B cell (primary cell): Measurements from ENCODE around the gene HSPB9. TPM values are rescaled to one million over a fixed set of nuclear protein-coding genes. Genes with fewer than 3 reads are reported as not detected.

Experiments
- ATAC-seq: fragments of 200-7000 bp; cut with Tn5 transposase; one replicate; pipeline ENCODE4 v1.10.0; 2021; ENCODE audit warnings: low read depth, mild to moderate bottlenecking, moderate number of reproducible peaks, moderate library complexity
- CTCF ChIA-PET: fragments of 350-600 bp; sonication (Branson Sonifier 250); formaldehyde crosslinking; loops from one replicate; lab custom pipeline; 2021; ENCODE audit warnings: antibody characterized with exemption, inconsistent platforms; lab: Charles Lee
- POLR2A ChIA-PET: fragments of 350-600 bp; sonication (Branson Sonifier 250); formaldehyde crosslinking; loops from one replicate; lab custom pipeline; 2021; ENCODE audit warnings: antibody characterized with exemption; lab: Charles Lee
- DNase-seq: peaks from one replicate; pipeline ENCODE4 v3.0.0; 2013
- H2AFZ ChIP-seq: 2 replicates; pipeline ENCODE4 v1.6.1; 2012; ENCODE audit warnings: mild to moderate bottlenecking, low read depth, low read length; ENCODE audit not compliant: insufficient read depth, poor library complexity, severe bottlenecking
- H3K27ac ChIP-seq, 2 donors: 1 replicate in 1 of 2; 2 replicates in 1 of 2; pipeline ENCODE4 v1.5.1; 2012 to 2013; ENCODE audit warnings: low read length in 2 of 2, mild to moderate bottlenecking in 2 of 2, moderate library complexity in 1 of 2
- H3K27me3 ChIP-seq, 4 experiments: fragments of 200-600 bp in 1 of 4; sonication (generic) in 1 of 4; replicated peaks in 1 of 4; 1 replicate in 2 of 4; 2 replicates in 2 of 4; pipeline versions ENCODE4 v1.6.1 to v1.7.0; 2013 to 2016; ENCODE audit warnings: low read length in 3 of 4, mild to moderate bottlenecking in 2 of 4, mixed read lengths in 1 of 4, moderate library complexity in 1 of 4; ENCODE audit not compliant: insufficient read depth in 4 of 4, control insufficient read depth in 3 of 4; ENCODE audit errors: control extremely low read depth in 1 of 4
- H3K36me3 ChIP-seq, 2 experiments: replicated peaks in 1 of 2; 1 replicate in 1 of 2; 2 replicates in 1 of 2; pipeline versions ENCODE4 v1.6.1 to v1.7.1; 2013; ENCODE audit warnings: low read length in 1 of 2; ENCODE audit not compliant: insufficient read depth in 2 of 2, control insufficient read depth in 1 of 2; ENCODE audit errors: control extremely low read depth in 1 of 2, extremely low read depth in 1 of 2
- H3K4me1 ChIP-seq, 2 donors: fragments of 200-600 bp in 1 of 2; sonication (generic) in 1 of 2; 1 replicate in 1 of 2; 2 replicates in 1 of 2; pipeline versions ENCODE4 v1.5.1 to v1.6.1; 2013 to 2017; ENCODE audit warnings: low read length in 2 of 2; ENCODE audit not compliant: control insufficient read depth in 2 of 2, insufficient read depth in 2 of 2
- H3K4me2 ChIP-seq: replicated peaks from 2 replicates; pipeline ENCODE3; 2012; ENCODE audit warnings: mild to moderate bottlenecking, low read depth, low read length; ENCODE audit not compliant: poor library complexity, severe bottlenecking
- H3K4me3 ChIP-seq, 5 experiments: fragments of 200-600 bp in 1 of 5; sonication (generic) in 1 of 5; 1 replicate in 3 of 5; 2 replicates in 2 of 5; pipeline versions ENCODE4 v1.5.1 to v1.7.0; 2011 to 2016; ENCODE audit warnings: low read length in 4 of 5, mild to moderate bottlenecking in 4 of 5, low read depth in 2 of 5, control low read depth in 1 of 5, moderate library complexity in 1 of 5; ENCODE audit not compliant: insufficient read depth in 1 of 5; ENCODE audit errors: control extremely low read depth in 1 of 5, extremely low read depth in 1 of 5
- H3K79me2 ChIP-seq: fragments of 200-600 bp; sonication (generic); one replicate; pipeline ENCODE4 v1.6.0; 2016; ENCODE audit warnings: low read length; ENCODE audit not compliant: control insufficient read depth, insufficient read depth
- H3K9ac ChIP-seq: fragments of 200-600 bp; sonication (generic); 2 replicates; pipeline ENCODE4 v1.6.1; 2017; ENCODE audit warnings: mild to moderate bottlenecking, low read length, moderate library complexity
- H3K9me3 ChIP-seq, 3 donors: one replicate each; pipeline versions ENCODE4 v1.6.1 to v1.7.1; 2013; ENCODE audit warnings: low read length in 2 of 3; ENCODE audit not compliant: control insufficient read depth in 2 of 3, insufficient read depth in 1 of 3; ENCODE audit errors: control extremely low read depth in 1 of 3
- H4K20me1 ChIP-seq: 2 replicates; pipeline ENCODE4 v1.6.0; 2012; ENCODE audit warnings: mild to moderate bottlenecking, low read length; ENCODE audit not compliant: insufficient read depth, control insufficient read depth, poor library complexity, severe bottlenecking
- H3K27ac Mint-ChIP-seq: one replicate; pipeline ENCODE4 v1.8.0; 2021; ENCODE audit warnings: mixed read lengths
- H3K27me3 Mint-ChIP-seq: one replicate; pipeline ENCODE4 v1.8.0; 2021; ENCODE audit warnings: mixed read lengths
- H3K4me1 Mint-ChIP-seq: one replicate; pipeline ENCODE4 v1.8.0; 2021; ENCODE audit warnings: mixed read lengths
- H3K4me3 Mint-ChIP-seq: one replicate; pipeline ENCODE4 v1.8.0; 2021; ENCODE audit warnings: mixed read lengths
- H3K9me3 Mint-ChIP-seq: one replicate; pipeline ENCODE4 v1.8.0; 2022; ENCODE audit warnings: mixed read lengths; ENCODE audit not compliant: insufficient read depth
- CTCF ChIP-seq: fragments of 200-600 bp; IDR thresholded peaks from one replicate; pipeline ENCODE4 v1.8.0; 2022; ENCODE audit warnings: antibody characterized with exemption, mild to moderate bottlenecking
- EZH2 ChIP-seq: IDR thresholded peaks from 2 replicates; pipeline ENCODE4 v1.6.1; 2012; ENCODE audit warnings: borderline replicate concordance, low read depth, mild to moderate bottlenecking, moderate library complexity, low read length; ENCODE audit not compliant: insufficient read depth, poor library complexity, severe bottlenecking
- WGBS: methylation state at CpG from one replicate; pipeline ENCODE4 v1.1.5; 2013; ENCODE audit warnings: missing lambda C conversion rate; ENCODE audit not compliant: insufficient coverage; 5-methylcytosine and 5-hydroxymethylcytosine counted together
- intact Hi-C: fragments of 100-400 bp; cut with micrococcal nuclease; formaldehyde crosslinking; loops from one replicate; pipeline ENCODE4 v1.10.0; 2022
- polyA plus RNA-seq: library from polyadenylated mRNA; depleted of rRNA; stranded (reverse); fragments of >200 nt; gene quantifications from 2 replicates; pipeline ENCODE4 v1.2.3, GENCODE V29; 2012
- total RNA-seq, 2 donors: library from RNA; stranded (reverse); fragments of 120-200 nt in 1 of 2; gene quantifications; 1 replicate in 1 of 2; 2 replicates in 1 of 2; pipeline versions ENCODE4 v1.2.3 to v1.2.4, GENCODE V29; 2013 to 2022

The HSPB9 gene
- total and polyA plus RNA-seq, 2 donors (not counting 1 experiment from before 2014, with no cell fraction given) = 0.09 TPM; not detected in 1

- DNase-seq (peak; percentile 66), ATAC-seq (peak; percentile 77)
- Histone ChIP-seq H2AFZ (peak within 1 kb of the TSS; percentile 89), H4K20me1 (no peaks in the 10 kb centered on the region), H3K4me2 (peak within 1 kb of the TSS; percentile 96), H3K9me3 (no peaks in the 10 kb centered on the region), H3K27me3 (peaks cover 0 to 23% (median 11%) of the 10 kb centered on the region in 4 experiments), H3K9ac (peak within 1 kb of the TSS; percentile 59), H3K79me2 (no peaks in the 10 kb centered on the region), H3K4me3 (peak within 1 kb of the TSS in 4 of 5 experiments; percentile 29 to 57 (median 43)), H3K27ac (no peak within 1 kb of the TSS), H3K36me3 (peaks cover 0 to 1% of the 10 kb centered on the region in 2 experiments), H3K4me1 (peaks cover 11 to 17% of the 10 kb centered on the region in 2 donors)
- Mint-ChIP-seq H3K27me3 (peaks cover 20% of the 10 kb centered on the region), H3K27ac (no peak within 1 kb of the TSS), H3K4me3 (peak within 1 kb of the TSS; percentile 80), H3K9me3 (no peaks in the 10 kb centered on the region), H3K4me1 (peaks cover 9% of the 10 kb centered on the region)
- ChIA-PET POLR2A (no interaction called here), CTCF (interaction anchor here (0.6 to 1.9 kb wide), 6 partner anchors 18 to 72 kb away, joined by 3 to 11 read pairs (median 4); no protein-coding TSS in a partner anchor)
- TF ChIP-seq CTCF (no peak), EZH2 (no peak)
- 12% methylated on average over 31 of the region's 52 CpGs for WGBS
- intact Hi-C loops = loop anchor here (1.0 kb wide), 1 partner anchor 9 kb away; no protein-coding TSS in a partner anchor
These were observed 24.6 kb upstream of the HSPB9 start, which contains the start of gene ZNF385C for GRCh38 chr17:42097691-42098631. Gene ZNF385C, minus strand, starts transcription at chr17:42098473. Its CDS starts 35,417 bp downstream, at chr17:42063056.
